HL-60 (cell line): Measurements from ENCODE around the gene FOXP1.
A peak's percentile ranks its signal among the peaks of the same experiment; 100 is the strongest.

Source experiments
- DNase-seq, 2 experiments: peaks; one replicate each; pipeline ENCODE4 v3.0.0-alpha.2; 2010 to 2020; ENCODE audit warnings: low read depth in 1 of 2, low spot score in 1 of 2
- H3K27ac ChIP-seq: fragments of 250-450 bp; sonication (Bioruptor Pico); replicated peaks from 2 replicates; pipeline ENCODE4 v1.5.1; 2020; ENCODE audit warnings: mild to moderate bottlenecking, moderate library complexity
- H3K27me3 ChIP-seq: fragments of 250-450 bp; sonication (Bioruptor Pico); 2 replicates; pipeline ENCODE4 v1.5.1; 2021; ENCODE audit warnings: mild to moderate bottlenecking, moderate library complexity; ENCODE audit not compliant: insufficient read depth, poor library complexity, severe bottlenecking
- H3K4me3 ChIP-seq: replicated peaks from 2 replicates; pipeline ENCODE4 v1.5.1; 2011; ENCODE audit warnings: mild to moderate bottlenecking, control low read depth, low read length; ENCODE audit not compliant: insufficient read depth
- CTCF ChIP-seq: IDR thresholded peaks from one replicate; pipeline ENCODE4 v1.5.1; 2011; ENCODE audit warnings: low read length, control low read depth, inconsistent platforms; ENCODE audit not compliant: insufficient read depth
- GABPA ChIP-seq: IDR thresholded peaks from 2 replicates; pipeline ENCODE4 v1.6.1; 2012; ENCODE audit warnings: low read depth
- POLR2AphosphoS5 ChIP-seq: IDR thresholded peaks from 2 replicates; pipeline ENCODE4 v1.6.1; 2012; ENCODE audit warnings: low read depth
- REST ChIP-seq: IDR thresholded peaks from 2 replicates; pipeline ENCODE4 v1.6.1; 2012; ENCODE audit warnings: low read depth; ENCODE audit not compliant: insufficient replicate concordance
- SPI1 ChIP-seq: IDR thresholded peaks from 2 replicates; pipeline ENCODE4 v1.6.1; 2012; ENCODE audit warnings: low read depth, mild to moderate bottlenecking, borderline replicate concordance

Gene FOXP1

GRCh38 chr3:71114610-71115009, 468.9 kb downstream of the FOXP1 start:
- no peak overlapping the region for H3K4me3 ChIP-seq
- TF ChIP-seq REST (no peak), POLR2AphosphoS5 (no peak), GABPA (no peak), SPI1 (no peak), CTCF (no peak)
- no peak for DNase-seq
- no peaks in the 10 kb centered on the region for H3K27me3 ChIP-seq
- H3K27ac ChIP-seq, result no peak overlapping the region

GRCh38 chr3:71112576-71112975, 471.0 kb downstream of the FOXP1 start:
- no peak for DNase-seq
- no peaks in the 10 kb centered on the region for H3K27me3 ChIP-seq
- TF ChIP-seq SPI1 (no peak), GABPA (no peak), REST (no peak)
- no peak overlapping the region for H3K4me3 ChIP-seq
- no peak overlapping the region for H3K27ac ChIP-seq

- DNase-seq, result peak in 1 of 2 experiments; percentile 5
- TF ChIP-seq REST, result no peak
- TF ChIP-seq POLR2AphosphoS5, result no peak
- no peak for TF ChIP-seq GABPA
- TF ChIP-seq SPI1, result no peak
- TF ChIP-seq CTCF, result no peak
- Histone ChIP-seq H3K27me3 (no peaks in the 10 kb centered on the region), H3K4me3 (no peak overlapping the region), H3K27ac (no peak overlapping the region)
These were observed 471.6 kb downstream of the FOXP1 start for GRCh38 chr3:71111784-71112440.
